ENCODE data around the gene MYO5B.

Gene MYO5B

GRCh38 chr18:50144540-50144939 lies 50.4 kb downstream of the MYO5B start:
- no peak for TF ChIP-seq CTCF (conservative IDR thresholded peaks at IDR 0.05)
- H3K27ac ChIP-seq, result no peak overlapping the region

GRCh38 chr18:50143886-50144285 lies 51.1 kb downstream of the MYO5B start:
- no peak for TF ChIP-seq CTCF (conservative IDR thresholded peaks at IDR 0.05)
- H3K27ac ChIP-seq, result no peak overlapping the region

- no peak for TF ChIP-seq CTCF (conservative IDR thresholded peaks at IDR 0.05)
Observed at GRCh38 chr18:50143294-50143693, 51.7 kb downstream of the MYO5B start.

GRCh38 chr18:50142441-50143120 lies 52.4 kb downstream of the MYO5B start:
- H3K27ac ChIP-seq, result no peak overlapping the region
- TF ChIP-seq CTCF (conservative IDR thresholded peaks at IDR 0.05), result no peak

More at GRCh38 chr18:50143294-50143693, 51.7 kb downstream of the MYO5B start:
- H3K27ac ChIP-seq, result no peak overlapping the region

- TF ChIP-seq CTCF (conservative IDR thresholded peaks at IDR 0.05), result no peak
- H3K27ac ChIP-seq, result no peak overlapping the region
Observed at GRCh38 chr18:50138181-50139064, 56.5 kb downstream of the MYO5B start.

GRCh38 chr18:50135903-50136302 lies 59.0 kb downstream of the MYO5B start:
- TF ChIP-seq CTCF (conservative IDR thresholded peaks at IDR 0.05), result no peak
- H3K27ac ChIP-seq, result no peak overlapping the region

- H3K27ac ChIP-seq, result peak overlapping the region; percentile 70
- TF ChIP-seq CTCF (conservative IDR thresholded peaks at IDR 0.05), result no peak
Observed at GRCh38 chr18:50133526-50133925, 61.4 kb downstream of the MYO5B start.

Data from VCaP (cell line).